K562 (cell line): ENCODE measurements around the gene AGO4. TPM values are rescaled to one million over a fixed set of nuclear protein-coding genes. Genes with fewer than 3 reads are reported as not detected.

Source experiments
- BACH1 ChIP-seq: fragments of 200-800 bp; sonication (Bioruptor generic); IDR thresholded peaks from 2 replicates; pipeline ENCODE4 v1.6.1; 2016; ENCODE audit warnings: missing genetic modification characterization, missing compliant biosample characterization
- CBX1 ChIP-seq: sonication (generic); IDR thresholded peaks from 2 replicates; pipeline ENCODE4 v1.6.1; 2016; ENCODE audit warnings: antibody characterized with exemption, low read depth, mild to moderate bottlenecking
- COPS2 ChIP-seq: fragments of 450-650 bp; conservative IDR thresholded peaks from 2 replicates; pipeline ENCODE4 v1.6.1; 2016; ENCODE audit warnings: mild to moderate bottlenecking, moderate library complexity
- DIDO1 ChIP-seq: fragments of 450-650 bp; IDR thresholded peaks from 2 replicates; pipeline ENCODE4 v1.6.1; 2016; ENCODE audit warnings: low read depth, missing biosample characterization, missing genetic modification characterization
- EWSR1 ChIP-seq: fragments of 450-650 bp; IDR thresholded peaks from 2 replicates; pipeline ENCODE4 v1.6.1; 2018; ENCODE audit warnings: borderline replicate concordance, mild to moderate bottlenecking, low read depth, moderate library complexity; ENCODE audit not compliant: partially characterized antibody
- HCFC1 ChIP-seq: IDR thresholded peaks from 2 replicates; pipeline ENCODE4 v1.6.1; 2012; ENCODE audit warnings: low read depth, low read length, improper control_type of control experiment
- NELFE ChIP-seq: IDR thresholded peaks from 2 replicates; pipeline ENCODE4 v1.6.1; 2011; ENCODE audit warnings: mild to moderate bottlenecking; ENCODE audit not compliant: insufficient read depth, insufficient read length
- NFXL1 ChIP-seq: fragments of 450-650 bp; formaldehyde crosslinking; IDR thresholded peaks from 2 replicates; pipeline ENCODE4 v1.4.0; 2021; ENCODE audit warnings: mild to moderate bottlenecking
- NKRF ChIP-seq: fragments of 450-650 bp; IDR thresholded peaks from 2 replicates; pipeline ENCODE4 v1.6.1; 2016; ENCODE audit warnings: borderline replicate concordance
- PML ChIP-seq: IDR thresholded peaks from 2 replicates; pipeline ENCODE4 v1.6.1; 2012; ENCODE audit warnings: low read length, inconsistent platforms
- RUNX1 ChIP-seq: sonication (generic); IDR thresholded peaks from 2 replicates; pipeline ENCODE4 v1.6.1; 2016; ENCODE audit warnings: antibody characterized with exemption, low read depth
- STAT6 ChIP-seq: sonication (generic); formaldehyde crosslinking; IDR thresholded peaks from 2 replicates; pipeline ENCODE4 v1.8.1; 2023; ENCODE audit warnings: mild to moderate bottlenecking, missing genetic modification reagents
- UBTF ChIP-seq, 2 experiments: IDR thresholded peaks; 2 replicates each; pipeline ENCODE4 v1.6.1; 2012; ENCODE audit warnings: improper control_type of control experiment in 2 of 2, low read depth in 2 of 2, low read length in 2 of 2, borderline replicate concordance in 1 of 2
- ZBTB26 ChIP-seq: fragments of 450-650 bp; formaldehyde crosslinking; IDR thresholded peaks from 2 replicates; pipeline ENCODE4 v1.4.0; 2022; ENCODE audit warnings: missing genetic modification characterization
- ZKSCAN1 ChIP-seq: fragments of 150-350 bp; IDR thresholded peaks from 2 replicates; pipeline ENCODE4 v1.6.1; 2016; ENCODE audit warnings: low read depth, low read length
- ZNF184 ChIP-seq: sonication (generic); formaldehyde crosslinking; IDR thresholded peaks from 2 replicates; pipeline ENCODE4 v1.5.0; 2020; ENCODE audit warnings: missing genetic modification reagents
- ZNF717 ChIP-seq: fragments of 250-450 bp; sonication (Bioruptor Pico); IDR thresholded peaks from 2 replicates; pipeline ENCODE4 v1.5.0; 2021
- ZNF740 ChIP-seq, 3 experiments: fragments of 200-800 bp in 1 of 3; sonication (Bioruptor generic) in 1 of 3; sonication (generic) in 1 of 3; formaldehyde crosslinking in 1 of 3; IDR thresholded peaks; 2 replicates each; pipeline versions ENCODE4 v1.6.1 to v1.8.0; 2016 to 2022; ENCODE audit warnings: mild to moderate bottlenecking in 2 of 3, missing compliant biosample characterization in 2 of 3, missing genetic modification characterization in 2 of 3, missing genetic modification reagents in 1 of 3
- polyA plus RNA-seq, 8 experiments: library from polyadenylated mRNA; depleted of rRNA in 4 of 8; stranded (reverse) in 5 of 8; unstranded in 3 of 8; fragments of >200 nt; fragmentation: Nextera tagmentation in 2 of 8; fragmentation: Illumina TruSeq in 1 of 8; extraction: Ambion mirVana in 2 of 8; extraction: Trizol in 1 of 8; gene quantifications; 2 replicates each; pipeline versions ENCODE4 v1.2.1 to v1.2.3, GENCODE V29; 2011 to 2014; ENCODE audit warnings: inconsistent platforms in 1 of 8, missing spikeins in 1 of 8
- total RNA-seq, 7 experiments: library from RNA; depleted of rRNA in 6 of 7; stranded (reverse); fragments of >200 nt in 6 of 7; fragmentation: Illumina TruSeq in 2 of 7; extraction: Trizol in 2 of 7; gene quantifications; 2 replicates each; pipeline versions ENCODE4 v1.2.1 to v1.2.3, GENCODE V29; 2011 to 2021; ENCODE audit warnings: low replicate concordance in 1 of 7

Gene AGO4
- total and polyA plus RNA-seq, 9 of the 15 experiments (the other 6 are each of a cell fraction or from before 2014, with no cell fraction given): 1.3 to 10.5 (median 6.5) TPM

- no peak for TF ChIP-seq EWSR1
- TF ChIP-seq ZBTB26 (CRISPR knock-in tag): no peak
- peak; percentile 18; the same call in 1 of the 2 replicates for TF ChIP-seq CBX1
- TF ChIP-seq NKRF: no peak
- TF ChIP-seq ZNF717 (CRISPR knock-in tag): no peak
- TF ChIP-seq DIDO1: no peak
- no peak; the same call in 1 of the 2 replicates for TF ChIP-seq ZKSCAN1
- TF ChIP-seq NFXL1 (CRISPR knock-in tag): no peak
- TF ChIP-seq STAT6: peak; percentile 26; the same call in 1 of the 2 replicates
- no peak for TF ChIP-seq BACH1 (tag)
- peak; percentile 77; the same call in 1 of the 2 replicates for TF ChIP-seq ZNF740 (CRISPR knock-in tag; IDR thresholded peaks at IDR 0.05)
- peak in 1 of 2 experiments; percentile 52; a peak in 1 of 4 replicates for TF ChIP-seq ZNF740 (tag; IDR thresholded peaks at IDR 0.05)
- no peak for TF ChIP-seq ZNF184 (CRISPR knock-in tag)
- TF ChIP-seq COPS2: no peak
- TF ChIP-seq RUNX1: no peak
- peak; percentile 51 for TF ChIP-seq HCFC1
- TF ChIP-seq NELFE: no peak
- TF ChIP-seq PML: no peak; the same call in 1 of the 2 replicates
- TF ChIP-seq UBTF (IDR thresholded peaks at IDR 0.05; ENCODE audit: borderline replicate concordance in 1 of 2, low read depth in 2 of 2, low read length in 2 of 2): peak; percentile 98
These were observed 38.5 kb upstream of the AGO4 start (continued) for GRCh38 chr1:35769188-35769758.
